WTC11 (cell line): ENCODE results near the gene NAA11. TPM values are rescaled to one million over a fixed set of nuclear protein-coding genes. Genes with fewer than 3 reads are reported as not detected.

Source experiments
- ATAC-seq: fragments of 200-7000 bp; cut with Tn5 transposase; 2 replicates; pipeline ENCODE4 v1.10.0; 2021; ENCODE audit warnings: mild to moderate bottlenecking, moderate library complexity
- CTCF ChIA-PET: fragments of 300-600 bp; sonication (Branson Sonifier 250); formaldehyde crosslinking; loops from one replicate; lab custom pipeline; 2021; ENCODE audit warnings: antibody characterized with exemption; lab: Charles Lee
- POLR2A ChIA-PET: fragments of 350-600 bp; sonication (Branson Sonifier 250); formaldehyde crosslinking; loops from one replicate; lab custom pipeline; 2021; ENCODE audit warnings: antibody characterized with exemption; lab: Charles Lee
- DNase-seq: peaks from one replicate; pipeline ENCODE4 v3.0.0; 2021; ENCODE audit warnings: low spot score
- H3K27ac Mint-ChIP-seq: 2 replicates; pipeline ENCODE4 v1.8.0; 2021; ENCODE audit warnings: mixed read lengths
- H3K27me3 Mint-ChIP-seq: 2 replicates; pipeline ENCODE4 v1.8.0; 2021; ENCODE audit warnings: low read depth, mild to moderate bottlenecking, moderate library complexity, mixed read lengths
- H3K36me3 Mint-ChIP-seq: 2 replicates; pipeline ENCODE4 v1.8.0; 2021; ENCODE audit warnings: mixed read lengths
- H3K4me1 Mint-ChIP-seq: 2 replicates; pipeline ENCODE4 v1.8.0; 2022; ENCODE audit warnings: mixed read lengths
- H3K4me3 Mint-ChIP-seq: 2 replicates; pipeline ENCODE4 v1.8.0; 2021; ENCODE audit warnings: mild to moderate bottlenecking, moderate library complexity, mixed read lengths
- H3K9me3 Mint-ChIP-seq: 2 replicates; pipeline ENCODE4 v1.8.0; 2021; ENCODE audit warnings: mixed read lengths
- AR ChIP-seq: fragments of 250-450 bp; sonication (Bioruptor Pico); IDR thresholded peaks from 2 replicates; pipeline ENCODE4 v1.9.0; 2021; ENCODE audit warnings: mild to moderate bottlenecking
- CBFB ChIP-seq: sonication (generic); formaldehyde crosslinking; IDR thresholded peaks from 2 replicates; pipeline ENCODE4 v1.8.1; 2022; ENCODE audit warnings: mild to moderate bottlenecking, low read depth, missing genetic modification reagents
- CREB1 ChIP-seq: sonication (generic); formaldehyde crosslinking; IDR thresholded peaks from 2 replicates; pipeline ENCODE4 v1.8.0; 2023; ENCODE audit warnings: mild to moderate bottlenecking, missing genetic modification reagents
- GTF2I ChIP-seq: fragments of 250-450 bp; sonication (Bioruptor Pico); conservative IDR thresholded peaks from 2 replicates; pipeline ENCODE4 v1.4.0; 2021; ENCODE audit warnings: mild to moderate bottlenecking
- HMGA2 ChIP-seq: fragments of 250-450 bp; sonication (Bioruptor Pico); IDR thresholded peaks from 2 replicates; pipeline ENCODE4 v1.4.0; 2021; ENCODE audit warnings: mild to moderate bottlenecking, moderate library complexity
- HMGXB4 ChIP-seq: sonication (generic); formaldehyde crosslinking; IDR thresholded peaks from 2 replicates; pipeline ENCODE4 v1.8.1; 2023; ENCODE audit warnings: mild to moderate bottlenecking, moderate library complexity, missing genetic modification reagents
- IRF1 ChIP-seq: sonication (generic); formaldehyde crosslinking; IDR thresholded peaks from 2 replicates; pipeline ENCODE4 v1.8.0; 2023; ENCODE audit warnings: missing genetic modification reagents
- IRF2 ChIP-seq: sonication (generic); formaldehyde crosslinking; IDR thresholded peaks from 2 replicates; pipeline ENCODE4 v1.8.0; 2022; ENCODE audit warnings: low read depth, missing genetic modification reagents, borderline replicate concordance
- MAX ChIP-seq: sonication (generic); formaldehyde crosslinking; IDR thresholded peaks from 2 replicates; pipeline ENCODE4 v1.8.0; 2022; ENCODE audit warnings: mild to moderate bottlenecking, missing genetic modification reagents
- NFE2L1 ChIP-seq: sonication (generic); formaldehyde crosslinking; IDR thresholded peaks from 2 replicates; pipeline ENCODE4 v1.8.1; 2023; ENCODE audit warnings: missing genetic modification reagents
- NFYB ChIP-seq: sonication (generic); formaldehyde crosslinking; conservative IDR thresholded peaks from 2 replicates; pipeline ENCODE4 v1.8.0; 2022; ENCODE audit warnings: low read depth, missing genetic modification reagents
- NR3C1 ChIP-seq: sonication (generic); formaldehyde crosslinking; conservative IDR thresholded peaks from 2 replicates; pipeline ENCODE4 v1.8.1; 2023; ENCODE audit warnings: low read depth, mild to moderate bottlenecking, missing genetic modification reagents
- OVOL2 ChIP-seq: fragments of 250-450 bp; sonication (Bioruptor Pico); IDR thresholded peaks from 2 replicates; pipeline ENCODE4 v1.9.0; 2021; ENCODE audit warnings: mild to moderate bottlenecking, borderline replicate concordance
- RORB ChIP-seq: fragments of 250-450 bp; sonication (Bioruptor Pico); IDR thresholded peaks from 2 replicates; pipeline ENCODE4 v1.9.0; 2021; ENCODE audit warnings: mild to moderate bottlenecking
- SOX15 ChIP-seq: fragments of 250-450 bp; sonication (Bioruptor Pico); IDR thresholded peaks from 2 replicates; pipeline ENCODE4 v1.9.0; 2021; ENCODE audit warnings: mild to moderate bottlenecking
- USF2 ChIP-seq: sonication (generic); formaldehyde crosslinking; IDR thresholded peaks from 2 replicates; pipeline ENCODE4 v1.8.1; 2023; ENCODE audit warnings: mild to moderate bottlenecking, missing genetic modification reagents, moderate library complexity
- ZMAT4 ChIP-seq: fragments of 250-450 bp; sonication (Bioruptor Pico); IDR thresholded peaks from 2 replicates; pipeline ENCODE4 v1.9.0; 2021; ENCODE audit warnings: mild to moderate bottlenecking
- ZNF423 ChIP-seq: fragments of 250-450 bp; sonication (Bioruptor Pico); IDR thresholded peaks from 2 replicates; pipeline ENCODE4 v2.1.2; 2022; ENCODE audit warnings: mild to moderate bottlenecking, moderate library complexity
- ZNF671 ChIP-seq: fragments of 250-450 bp; sonication (Bioruptor Pico); IDR thresholded peaks from 2 replicates; pipeline ENCODE4 v1.8.0; 2021; ENCODE audit warnings: mild to moderate bottlenecking
- ZSCAN18 ChIP-seq: fragments of 250-450 bp; sonication (Bioruptor Pico); IDR thresholded peaks from 2 replicates; pipeline ENCODE4 v2.1.2; 2022; ENCODE audit warnings: mild to moderate bottlenecking, moderate library complexity
- total RNA-seq: library from RNA; stranded (reverse); gene quantifications from 3 replicates; pipeline ENCODE4 v1.2.3, GENCODE V29; 2021

Gene NAA11
- total RNA-seq, 1 experiment from 2014 or later, result not detected

- no peak for TF ChIP-seq AR (CRISPR knock-in tag)
- TF ChIP-seq NR3C1 (CRISPR knock-in tag), result no peak
- TF ChIP-seq HMGXB4 (CRISPR knock-in tag), result no peak
- no peak for TF ChIP-seq CBFB
Measured at GRCh38 chr4:79370026-79370425, 44.2 kb upstream of the NAA11 start (continued).

- Mint-ChIP-seq H3K27ac (no peak overlapping the region), H3K9me3 (0 out of 2 replicates have a peak, but pooled peaks cover 5% of the 10 kb centered on the region), H3K4me1 (peaks cover 6% of the 10 kb centered on the region), H3K4me3 (no peak overlapping the region), H3K27me3 (no peaks in the 10 kb centered on the region), H3K36me3 (no peaks in the 10 kb centered on the region)
- TF ChIP-seq ZSCAN18 (CRISPR knock-in tag) (no peak), GTF2I (no peak), RORB (CRISPR knock-in tag) (no peak), ZMAT4 (no peak), NFE2L1 (CRISPR knock-in tag) (no peak), CBFB (no peak), MAX (CRISPR knock-in tag) (no peak), HMGXB4 (CRISPR knock-in tag) (no peak), ZNF671 (CRISPR knock-in tag) (no peak), HMGA2 (no peak), ZNF423 (CRISPR knock-in tag) (no peak), IRF2 (CRISPR knock-in tag) (no peak), USF2 (CRISPR knock-in tag) (no peak), CREB1 (CRISPR knock-in tag) (no peak), IRF1 (CRISPR knock-in tag) (no peak), OVOL2 (no peak), NFYB (CRISPR knock-in tag) (no peak), SOX15 (no peak)
- DNase-seq (no peak), ATAC-seq (no peak)
- POLR2A ChIA-PET, result no interaction called here
- CTCF ChIA-PET, result no interaction called here
Measured at GRCh38 chr4:79367096-79367495, 41.2 kb upstream of the NAA11 start.
